HG02759 (cell line): ENCODE measurements around the gene EEPD1.
"Not testable (repeated sequence)": the region's sequence is repeated elsewhere in the genome, so short reads cannot be mapped to it uniquely, and the experiment has no call there.

Source experiments
- ATAC-seq: cut with Tn5 transposase; IDR thresholded peaks from one replicate; pipeline ENCODE4 v1.9.1; 2021; ENCODE audit warnings: mild to moderate bottlenecking, moderate library complexity; ENCODE audit not compliant: unreplicated experiment

The EEPD1 gene

DNA sequence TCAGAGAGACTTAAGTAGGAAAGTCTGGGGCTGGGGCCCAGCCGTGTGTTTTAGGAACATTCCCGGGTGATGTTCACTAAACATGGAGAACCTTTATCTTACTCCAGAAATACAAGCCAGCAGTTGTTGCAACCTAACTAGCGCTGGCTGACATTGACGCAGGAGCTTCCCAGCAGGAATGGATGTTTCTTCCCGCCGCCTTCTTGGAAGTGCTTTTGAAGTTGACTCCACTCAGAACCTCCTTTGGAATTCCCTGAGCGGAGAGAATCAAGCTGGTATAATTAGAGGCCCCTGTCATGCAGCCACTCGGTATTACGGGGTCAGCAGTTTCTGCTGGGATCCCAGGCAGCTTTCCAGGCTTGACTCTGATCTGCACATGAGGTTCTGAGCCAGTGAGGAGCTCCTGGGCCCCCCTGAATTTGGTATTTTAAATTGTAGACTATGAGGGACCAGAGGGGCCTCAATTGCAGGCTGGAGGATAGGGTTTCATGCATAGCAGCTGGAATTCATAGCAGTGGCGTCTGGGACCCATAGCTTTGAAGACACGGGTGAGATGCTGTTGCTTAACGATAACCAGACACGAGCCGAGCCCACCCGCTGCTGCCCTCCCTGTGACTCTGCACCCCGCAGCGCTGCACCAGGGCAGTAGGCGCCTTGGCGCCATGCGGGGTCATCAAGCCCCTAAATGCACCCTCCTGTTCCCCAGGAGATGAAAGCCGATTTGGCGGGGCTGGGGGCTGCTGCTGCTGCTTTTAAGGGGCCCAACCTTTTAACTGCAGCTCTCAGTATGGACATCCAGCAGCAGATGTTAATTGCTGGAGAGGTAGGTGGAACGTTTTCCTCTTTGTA, 61.8 kb downstream of the EEPD1 start:
- no peak for ATAC-seq

GRCh38 chr7:36215457-36215765, 62.4 kb downstream of the EEPD1 start:
- ATAC-seq, result no peak

DNA sequence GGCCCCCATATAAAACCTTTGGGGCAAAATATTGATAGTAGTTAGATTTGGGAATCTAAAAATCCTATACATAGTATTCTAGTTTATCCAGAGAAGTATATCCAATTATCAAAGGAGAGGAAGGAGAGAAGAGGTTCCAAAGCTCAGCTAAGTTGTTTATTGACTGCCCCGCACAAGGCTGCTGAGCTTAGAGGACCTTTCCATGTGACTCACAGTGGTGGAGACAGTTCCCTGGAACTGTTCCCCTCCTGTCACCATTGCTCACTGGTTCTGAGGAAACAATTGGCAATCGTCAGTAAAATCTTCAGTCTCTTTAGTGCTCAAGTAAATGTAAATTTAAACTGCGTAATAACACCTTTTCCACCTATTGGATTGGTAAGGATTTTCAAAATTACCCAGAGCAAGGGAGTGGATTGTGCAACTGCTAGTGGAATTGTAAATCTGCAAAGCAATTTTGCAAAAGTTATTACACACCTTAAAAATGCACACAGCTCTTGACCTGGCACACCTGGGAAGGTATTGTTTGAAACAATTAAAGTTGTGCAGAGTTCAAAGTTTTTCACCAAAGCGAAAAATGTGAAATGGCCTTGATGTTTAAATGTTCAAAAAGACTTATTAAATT, 63.1 kb downstream of the EEPD1 start:
- no peak for ATAC-seq

GRCh38 chr7:36217211-36217960, 64.3 kb downstream of the EEPD1 start:
- no peak for ATAC-seq

GRCh38 chr7:36217961-36218284, 64.9 kb downstream of the EEPD1 start:
- peak; percentile 47 for ATAC-seq

- no peak for ATAC-seq
Observed at GRCh38 chr7:36219429-36219828, 66.4 kb downstream of the EEPD1 start.

GRCh38 chr7:36223851-36224250, 70.8 kb downstream of the EEPD1 start:
- no peak for ATAC-seq

GRCh38 chr7:36224934-36225858, 72.1 kb downstream of the EEPD1 start:
- ATAC-seq, result no peak

DNA sequence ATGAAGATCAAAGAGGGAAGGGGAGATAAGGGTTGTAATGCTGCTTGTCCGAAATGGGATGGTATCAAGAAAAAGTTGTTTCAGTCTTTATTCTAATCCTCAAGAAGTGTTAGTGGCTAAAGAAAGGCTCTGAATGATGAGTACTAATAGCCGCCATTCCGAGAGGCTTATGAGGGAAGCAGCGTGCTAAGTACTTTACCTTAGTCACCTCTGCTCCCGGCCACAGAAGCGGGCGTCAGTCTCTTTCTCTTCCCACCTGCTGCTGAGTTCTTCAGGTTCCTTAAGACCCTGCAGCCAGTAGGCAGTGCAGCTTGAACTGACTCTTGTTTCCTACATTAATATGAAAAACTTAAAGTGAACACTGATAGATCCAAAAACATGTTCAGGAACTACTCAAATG, 73.1 kb downstream of the EEPD1 start:
- ATAC-seq, result no peak

DNA sequence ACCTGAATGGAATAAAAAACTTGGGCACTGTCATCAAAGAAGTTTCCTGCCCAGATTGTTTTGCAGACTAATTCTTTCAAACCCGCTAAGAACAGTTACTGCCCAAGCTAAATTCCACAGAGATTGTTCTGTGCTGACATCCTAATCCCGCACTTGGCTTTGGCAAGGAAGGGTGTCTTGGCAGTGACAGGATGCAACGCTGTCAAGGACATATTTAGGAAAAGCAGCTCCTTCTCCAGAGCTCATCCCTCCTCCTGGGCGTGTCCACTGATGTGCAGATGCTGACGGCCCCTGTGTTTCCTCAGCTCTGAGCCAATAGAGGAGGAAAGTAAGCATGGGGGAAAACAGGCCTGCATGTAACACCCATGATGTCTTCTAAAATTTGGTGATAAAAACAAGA, 74.2 kb downstream of the EEPD1 start:
- ATAC-seq, result no peak

- ATAC-seq, result no peak
Observed at GRCh38 chr7:36228039-36228438, 75.0 kb downstream of the EEPD1 start.

DNA sequence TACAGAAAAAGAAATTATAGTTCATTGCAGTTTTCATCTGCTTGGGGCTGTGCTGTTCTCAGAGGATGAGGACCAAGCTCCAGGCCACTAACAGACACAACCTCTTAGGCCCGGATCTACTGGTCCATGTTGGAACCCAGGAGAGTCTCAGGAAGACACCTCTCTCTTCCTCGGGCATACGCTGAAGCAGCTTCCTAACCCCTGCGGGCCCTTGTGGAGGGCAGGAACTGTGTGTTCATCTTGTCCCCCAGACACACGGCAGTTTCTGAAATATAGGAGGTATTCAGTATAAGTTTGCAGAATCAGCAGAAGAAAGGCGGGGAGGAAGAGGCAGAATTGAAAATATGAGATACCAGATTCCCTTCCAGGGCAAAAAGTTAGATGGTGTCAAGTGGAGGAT, 78.4 kb downstream of the EEPD1 start:
- ATAC-seq, result no peak

GRCh38 chr7:36232555-36232954, 79.5 kb downstream of the EEPD1 start:
- ATAC-seq, result no peak

DNA sequence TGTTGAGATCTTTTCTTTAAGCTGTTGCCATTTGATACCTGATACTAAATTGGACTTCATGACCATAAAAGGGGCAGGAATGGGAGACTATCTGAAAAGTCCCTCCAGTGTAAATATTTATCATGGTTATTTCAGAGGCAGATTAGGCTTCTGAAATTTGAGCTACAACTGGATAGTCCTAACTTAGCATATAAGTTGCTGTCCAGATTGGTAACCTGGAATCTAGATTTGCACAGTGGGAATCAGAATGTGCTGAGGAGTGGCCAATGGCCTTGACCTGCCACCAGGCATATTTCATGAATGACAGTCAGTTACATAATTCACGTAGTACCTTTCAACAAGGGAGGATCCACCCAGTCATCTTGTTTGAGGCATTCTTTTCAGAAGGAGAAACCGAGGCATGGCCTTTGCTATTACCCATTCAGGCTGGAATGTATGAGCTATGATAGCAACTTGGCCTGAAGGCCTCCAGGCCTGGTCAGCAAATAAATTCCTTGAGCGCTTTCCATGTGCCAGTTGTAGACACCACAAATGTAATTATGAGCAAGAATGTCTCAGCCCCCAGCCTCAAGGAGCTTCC, 80.0 kb downstream of the EEPD1 start:
- no peak for ATAC-seq

DNA sequence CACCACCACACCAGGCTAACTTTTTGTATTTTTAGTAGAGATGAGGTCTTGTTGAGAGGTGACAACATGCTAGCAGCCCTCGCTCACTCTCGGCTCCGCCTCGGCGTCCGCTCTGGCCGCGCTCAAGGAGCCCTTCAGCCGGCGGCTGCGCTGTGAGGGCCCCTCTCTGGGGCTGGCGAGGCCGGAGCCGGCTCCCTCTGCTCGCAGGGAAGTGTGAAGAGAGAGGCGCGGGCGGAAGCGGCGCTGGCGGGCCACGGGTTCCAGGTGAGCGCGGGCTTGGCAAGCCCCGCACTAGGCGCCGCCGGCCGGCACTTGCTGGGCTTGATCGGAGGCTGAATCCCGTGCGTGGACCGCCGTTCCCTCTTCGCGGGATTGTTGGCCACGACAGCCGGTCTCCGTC, 83.0 kb downstream of the EEPD1 start:
- ATAC-seq, result no peak

GRCh38 chr7:36238138-36238537, 85.1 kb downstream of the EEPD1 start:
- no peak for ATAC-seq

DNA sequence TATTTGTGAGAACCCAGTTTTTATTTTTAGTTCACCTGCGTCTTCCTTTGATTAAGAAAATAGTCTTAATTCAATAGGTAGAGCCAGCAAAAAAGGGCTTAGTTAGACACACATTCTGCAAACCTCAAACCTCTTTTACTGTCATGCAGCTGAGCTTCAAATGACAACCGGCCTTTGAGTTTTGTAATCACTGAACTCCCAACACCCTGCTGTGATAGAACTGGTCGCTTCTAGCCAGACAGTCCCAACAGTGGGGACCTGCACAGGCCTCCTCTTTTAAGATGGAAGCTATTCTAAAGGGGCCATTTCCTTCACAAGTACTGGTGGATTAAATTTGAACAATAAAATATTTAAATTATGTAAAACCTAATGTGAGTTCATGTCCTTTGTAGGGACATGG, 90.3 kb downstream of the EEPD1 start:
- ATAC-seq, result not testable (repeated sequence)

GRCh38 chr7:36244001-36244400, 90.9 kb downstream of the EEPD1 start:
- not testable (repeated sequence) for ATAC-seq

GRCh38 chr7:36244429-36244828, 91.4 kb downstream of the EEPD1 start:
- ATAC-seq, result no peak

- ATAC-seq, result no peak
Observed at GRCh38 chr7:36245684-36246299, 92.7 kb downstream of the EEPD1 start.
